ENCODE measurements around the gene TCF23.
A peak's percentile ranks its signal among the peaks of the same experiment; 100 is the strongest.

TCF23 gene

GRCh38 chr2:27121906-27122305, 26.9 kb upstream of the TCF23 start:
- peaks cover 10% of the 10 kb centered on the region; the same call in 1 of the 2 replicates for H3K4me1 ChIP-seq (ENCODE audit: insufficient read depth, low read length)
- H3K9me3 ChIP-seq (ENCODE audit: control insufficient read depth, insufficient read depth, low read length) = no peaks in the 10 kb centered on the region
- H3K9ac ChIP-seq (ENCODE audit: low read depth, low read length) = no peak overlapping the region
- no peaks in the 10 kb centered on the region for H3K36me3 ChIP-seq (ENCODE audit: insufficient read depth, low read length)

- no peaks in the 10 kb centered on the region for H3K36me3 ChIP-seq (ENCODE audit: insufficient read depth, low read length)
Measured at GRCh38 chr2:27122791-27123190, 26.0 kb upstream of the TCF23 start.

GRCh38 chr2:27123302-27124150, 25.3 kb upstream of the TCF23 start, which contains the start of gene ABHD1:
Gene ABHD1, plus strand, starts transcription at chr2:27123815. Its CDS starts 134 bp downstream, at chr2:27123949.
- Histone ChIP-seq H3K36me3 (ENCODE audit: insufficient read depth, low read length) (no peaks in the 10 kb centered on the region), H3K9me3 (ENCODE audit: control insufficient read depth, insufficient read depth, low read length) (no peaks in the 10 kb centered on the region), H3K4me1 (ENCODE audit: insufficient read depth, low read length) (peaks cover 10% of the 10 kb centered on the region; the same call in 1 of the 2 replicates), H3K9ac (ENCODE audit: low read depth, low read length) (peak within 1 kb of the TSS; percentile 46)

More at GRCh38 chr2:27122791-27123190, 26.0 kb upstream of the TCF23 start:
- peaks cover 10% of the 10 kb centered on the region; the same call in 1 of the 2 replicates for H3K4me1 ChIP-seq (ENCODE audit: insufficient read depth, low read length)
- no peaks in the 10 kb centered on the region for H3K9me3 ChIP-seq (ENCODE audit: control insufficient read depth, insufficient read depth, low read length)
- H3K9ac ChIP-seq (ENCODE audit: low read depth, low read length) = peak overlapping the region; percentile 46; the same call in 1 of the 2 replicates

- peaks cover 10% of the 10 kb centered on the region; the same call in 1 of the 2 replicates for H3K4me1 ChIP-seq (ENCODE audit: insufficient read depth, low read length)
- H3K9ac ChIP-seq (ENCODE audit: low read depth, low read length) = no peak overlapping the region
- H3K9me3 ChIP-seq (ENCODE audit: control insufficient read depth, insufficient read depth, low read length) = no peaks in the 10 kb centered on the region
- H3K36me3 ChIP-seq (ENCODE audit: insufficient read depth, low read length) = no peaks in the 10 kb centered on the region
Measured at GRCh38 chr2:27125104-27125503, 23.7 kb upstream of the TCF23 start.

- Histone ChIP-seq H3K36me3 (ENCODE audit: insufficient read depth, low read length) (no peaks in the 10 kb centered on the region), H3K9me3 (ENCODE audit: control insufficient read depth, insufficient read depth, low read length) (no peaks in the 10 kb centered on the region), H3K4me1 (ENCODE audit: insufficient read depth, low read length) (peaks cover 10% of the 10 kb centered on the region; the same call in 1 of the 2 replicates), H3K9ac (ENCODE audit: low read depth, low read length) (no peak overlapping the region)
Measured at GRCh38 chr2:27126252-27126710, 22.5 kb upstream of the TCF23 start.

GRCh38 chr2:27127883-27128667, 20.7 kb upstream of the TCF23 start:
- Histone ChIP-seq H3K9me3 (ENCODE audit: control insufficient read depth, insufficient read depth, low read length) (no peaks in the 10 kb centered on the region), H3K4me1 (ENCODE audit: insufficient read depth, low read length) (peaks cover 7% of the 10 kb centered on the region; the same call in 1 of the 2 replicates)

GRCh38 chr2:27128668-27129571, 19.9 kb upstream of the TCF23 start:
- no peak overlapping the region for H3K9ac ChIP-seq (ENCODE audit: low read depth, low read length)

More at GRCh38 chr2:27127883-27128667, 20.7 kb upstream of the TCF23 start:
- H3K9ac ChIP-seq (ENCODE audit: low read depth, low read length) = no peak overlapping the region
- H3K36me3 ChIP-seq (ENCODE audit: insufficient read depth, low read length) = peaks cover 8% of the 10 kb centered on the region

GRCh38 chr2:27130396-27130795, 18.4 kb upstream of the TCF23 start:
- no peaks in the 10 kb centered on the region for H3K9me3 ChIP-seq (ENCODE audit: control insufficient read depth, insufficient read depth, low read length)
- no peak overlapping the region for H3K9ac ChIP-seq (ENCODE audit: low read depth, low read length)
- peaks cover 8% of the 10 kb centered on the region for H3K36me3 ChIP-seq (ENCODE audit: insufficient read depth, low read length)
- H3K4me1 ChIP-seq (ENCODE audit: insufficient read depth, low read length) = peaks cover 6% of the 10 kb centered on the region; the same call in 1 of the 2 replicates

More at GRCh38 chr2:27128668-27129571, 19.9 kb upstream of the TCF23 start:
- Histone ChIP-seq H3K36me3 (ENCODE audit: insufficient read depth, low read length) (peaks cover 8% of the 10 kb centered on the region), H3K4me1 (ENCODE audit: insufficient read depth, low read length) (peaks cover 10% of the 10 kb centered on the region; the same call in 1 of the 2 replicates), H3K9me3 (ENCODE audit: control insufficient read depth, insufficient read depth, low read length) (no peaks in the 10 kb centered on the region)

- Histone ChIP-seq H3K4me1 (ENCODE audit: insufficient read depth, low read length) (peaks cover 6% of the 10 kb centered on the region; the same call in 1 of the 2 replicates), H3K36me3 (ENCODE audit: insufficient read depth, low read length) (peaks cover 8% of the 10 kb centered on the region), H3K9ac (ENCODE audit: low read depth, low read length) (no peak overlapping the region), H3K9me3 (ENCODE audit: control insufficient read depth, insufficient read depth, low read length) (no peaks in the 10 kb centered on the region)
Measured at GRCh38 chr2:27131429-27131828, 17.4 kb upstream of the TCF23 start.

- H3K9ac ChIP-seq (ENCODE audit: low read depth, low read length) = peak overlapping the region; percentile 96
- H3K4me1 ChIP-seq (ENCODE audit: insufficient read depth, low read length) = peaks cover 6% of the 10 kb centered on the region; the same call in 1 of the 2 replicates
- H3K36me3 ChIP-seq (ENCODE audit: insufficient read depth, low read length) = peaks cover 8% of the 10 kb centered on the region
- no peaks in the 10 kb centered on the region for H3K9me3 ChIP-seq (ENCODE audit: control insufficient read depth, insufficient read depth, low read length)
Measured at GRCh38 chr2:27133195-27133875, 15.5 kb upstream of the TCF23 start.

GRCh38 chr2:27133905-27134780, 14.7 kb upstream of the TCF23 start, which contains the start of gene PREB:
Gene PREB, minus strand, starts transcription at chr2:27134636. Its CDS starts 215 bp downstream, at chr2:27134421.
- H3K9me3 ChIP-seq (ENCODE audit: control insufficient read depth, insufficient read depth, low read length) = no peaks in the 10 kb centered on the region
- H3K36me3 ChIP-seq (ENCODE audit: insufficient read depth, low read length) = peaks cover 8% of the 10 kb centered on the region
- peaks cover 6% of the 10 kb centered on the region; the same call in 1 of the 2 replicates for H3K4me1 ChIP-seq (ENCODE audit: insufficient read depth, low read length)
- H3K9ac ChIP-seq (ENCODE audit: low read depth, low read length) = peak within 1 kb of the TSS; percentile 96

GRCh38 chr2:27134781-27135477, 13.9 kb upstream of the TCF23 start:
- H3K4me1 ChIP-seq (ENCODE audit: insufficient read depth, low read length) = peaks cover 6% of the 10 kb centered on the region; the same call in 1 of the 2 replicates
- peaks cover 8% of the 10 kb centered on the region for H3K36me3 ChIP-seq (ENCODE audit: insufficient read depth, low read length)
- peak overlapping the region; percentile 96; the same call in 1 of the 2 replicates for H3K9ac ChIP-seq (ENCODE audit: low read depth, low read length)
- H3K9me3 ChIP-seq (ENCODE audit: control insufficient read depth, insufficient read depth, low read length) = no peaks in the 10 kb centered on the region

All from ES-I3 (cell line).